HG03045 (cell line): ENCODE measurements around the gene GUCY1B1.

Source experiments
- ATAC-seq: cut with Tn5 transposase; IDR thresholded peaks from one replicate; pipeline ENCODE4 v1.9.1; 2021; ENCODE audit warnings: mild to moderate bottlenecking, moderate library complexity; ENCODE audit not compliant: unreplicated experiment

GUCY1B1 gene

GRCh38 chr4:155855897-155856296 is 97.1 kb downstream of the GUCY1B1 start:
- ATAC-seq = no peak
